HG03469 (cell line): ENCODE measurements around the gene RNASE7.

Source experiments
- ATAC-seq: cut with Tn5 transposase; IDR thresholded peaks from one replicate; pipeline ENCODE4 v1.9.1; 2021; ENCODE audit warnings: mild to moderate bottlenecking, moderate library complexity, moderate number of reproducible peaks; ENCODE audit not compliant: unreplicated experiment

RNASE7 gene

DNA sequence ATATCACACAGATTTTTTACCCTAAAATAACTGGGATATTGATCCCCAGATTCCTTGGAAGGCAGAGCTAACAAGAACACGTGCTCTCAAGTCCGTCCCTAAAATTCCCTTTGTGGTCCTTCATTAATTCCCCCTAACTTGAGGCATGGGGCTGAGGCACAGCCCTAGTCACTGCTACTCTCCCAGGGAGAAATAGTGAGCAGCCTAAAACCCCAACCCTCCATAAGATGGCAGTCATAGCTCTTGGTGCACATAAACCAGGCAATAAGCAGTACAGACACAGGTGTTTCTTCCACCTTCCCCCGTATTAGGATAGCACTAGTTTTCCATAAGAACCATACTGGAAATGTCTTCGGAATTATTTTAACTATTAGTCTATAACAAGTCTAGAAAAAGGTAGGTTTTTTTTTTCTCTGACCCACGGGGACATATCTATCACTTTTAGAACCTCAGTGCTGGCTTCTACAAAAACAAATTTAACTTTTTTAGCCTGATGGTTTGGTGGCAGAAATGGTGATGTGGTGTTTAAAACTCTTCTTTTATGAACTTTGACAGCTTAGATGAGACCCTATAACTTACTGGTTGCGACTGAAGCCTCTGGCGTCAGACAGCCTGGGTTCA is 24.8 kb downstream of the RNASE7 start:
- ATAC-seq, result no peak

DNA sequence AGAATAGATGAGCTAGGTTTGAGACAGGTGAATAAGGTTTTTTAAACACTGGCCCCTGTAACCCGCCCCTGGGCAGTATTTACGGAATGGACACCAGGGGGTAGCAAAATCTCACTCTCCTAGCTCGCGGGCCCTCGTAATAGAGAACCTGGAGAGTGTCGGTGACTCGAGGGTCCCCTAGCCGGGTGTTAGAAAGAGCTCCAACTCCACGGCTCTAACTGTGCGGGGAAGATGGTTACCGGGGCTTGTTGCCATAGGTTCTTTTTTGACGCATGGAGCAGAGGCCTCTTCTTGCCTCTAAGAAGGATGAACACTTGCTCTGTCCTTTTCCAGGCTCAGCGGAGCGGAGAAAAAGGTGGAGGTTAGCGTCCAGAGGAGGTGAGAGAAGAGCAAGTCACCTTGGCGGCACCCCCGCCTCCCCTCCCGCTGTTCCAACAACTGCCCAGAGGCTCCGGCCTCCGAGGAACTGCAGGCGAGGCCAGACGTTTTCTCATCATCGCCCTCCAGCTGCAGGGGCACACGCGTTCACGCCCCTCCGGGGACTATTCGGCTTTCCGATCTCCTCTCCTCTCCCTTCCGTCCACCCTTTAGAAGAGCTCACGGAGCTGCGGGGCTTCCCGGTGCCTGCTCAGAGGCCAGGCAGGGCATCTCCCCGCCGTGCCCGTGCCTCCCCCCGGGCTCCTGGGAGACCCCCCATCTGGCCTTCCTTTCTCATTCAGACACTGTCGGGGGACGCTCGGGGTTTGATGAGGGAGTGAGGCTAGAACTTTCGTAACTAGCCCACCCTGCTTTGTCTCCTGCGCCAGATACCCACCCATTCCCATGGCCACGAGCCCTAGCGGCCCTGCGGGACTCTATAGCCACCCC is 26.6 kb downstream of the RNASE7 start:
- no peak for ATAC-seq

DNA sequence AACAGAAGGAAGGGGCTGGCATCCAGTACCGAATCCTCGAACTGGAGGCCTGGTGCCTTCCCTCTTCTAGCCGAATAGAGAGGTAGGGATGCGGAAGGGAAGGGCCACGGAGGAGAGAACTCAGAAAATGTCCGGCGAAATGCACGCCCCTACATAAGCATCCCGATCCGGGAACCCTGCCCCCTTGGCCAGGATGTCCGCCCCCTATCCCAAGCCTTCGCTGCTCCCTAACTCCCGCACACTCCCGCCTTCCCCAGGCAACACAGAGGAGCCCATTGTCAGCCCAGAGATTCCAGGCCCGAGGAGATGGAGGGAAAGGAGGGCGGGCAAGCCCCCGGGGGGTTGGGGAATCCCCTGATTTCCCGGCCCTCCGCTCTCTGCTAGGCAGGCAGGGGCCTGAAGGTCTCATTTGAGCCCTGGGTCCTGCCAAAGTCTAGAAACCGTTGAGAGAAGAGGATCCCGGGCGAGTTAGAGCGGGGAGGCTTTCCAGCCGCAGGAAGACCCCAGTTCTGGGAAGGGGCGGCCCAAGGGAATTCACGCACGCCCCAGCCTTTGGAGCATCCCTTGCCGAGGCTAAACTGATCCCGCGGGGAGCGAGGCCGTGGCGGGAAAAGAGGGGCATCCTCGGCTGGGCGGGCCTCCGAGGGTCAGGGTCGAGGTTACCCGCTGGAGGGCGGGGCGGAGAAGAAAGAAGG is 27.4 kb downstream of the RNASE7 start:
- no peak for ATAC-seq

DNA sequence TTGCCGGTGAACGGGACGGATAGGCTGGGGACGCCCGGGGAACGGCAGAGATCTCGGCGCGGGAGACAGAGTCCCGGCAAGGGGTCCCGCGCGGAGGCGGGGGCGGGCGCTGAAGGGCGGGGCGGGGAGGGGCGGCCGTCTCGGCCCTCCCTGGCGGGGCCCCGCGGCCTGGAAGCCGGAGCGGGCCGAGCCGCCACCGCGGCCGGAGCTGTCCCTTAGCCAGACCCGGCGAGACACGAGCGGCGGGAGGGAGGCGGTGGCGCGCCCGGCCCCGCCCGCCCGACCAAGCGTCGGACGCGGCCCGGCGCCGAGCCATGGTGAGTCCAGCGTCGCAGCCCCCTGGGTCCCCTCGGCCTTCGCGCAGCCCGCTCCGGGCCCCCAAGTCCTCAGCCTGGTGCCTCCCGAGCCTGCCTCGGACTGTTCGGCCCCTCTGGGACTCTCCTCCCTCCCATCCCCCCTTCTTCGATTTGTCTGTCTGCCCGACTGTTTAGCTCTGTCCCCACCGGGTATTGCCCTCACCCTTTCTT is 28.0 kb downstream of the RNASE7 start, which contains the start of gene ARHGEF40:
TSS of gene ARHGEF40 (plus strand) at position 222 of the 527 bp plus-strand sequence. CDS start at position 315, 93 bp downstream.
- no peak for ATAC-seq

DNA sequence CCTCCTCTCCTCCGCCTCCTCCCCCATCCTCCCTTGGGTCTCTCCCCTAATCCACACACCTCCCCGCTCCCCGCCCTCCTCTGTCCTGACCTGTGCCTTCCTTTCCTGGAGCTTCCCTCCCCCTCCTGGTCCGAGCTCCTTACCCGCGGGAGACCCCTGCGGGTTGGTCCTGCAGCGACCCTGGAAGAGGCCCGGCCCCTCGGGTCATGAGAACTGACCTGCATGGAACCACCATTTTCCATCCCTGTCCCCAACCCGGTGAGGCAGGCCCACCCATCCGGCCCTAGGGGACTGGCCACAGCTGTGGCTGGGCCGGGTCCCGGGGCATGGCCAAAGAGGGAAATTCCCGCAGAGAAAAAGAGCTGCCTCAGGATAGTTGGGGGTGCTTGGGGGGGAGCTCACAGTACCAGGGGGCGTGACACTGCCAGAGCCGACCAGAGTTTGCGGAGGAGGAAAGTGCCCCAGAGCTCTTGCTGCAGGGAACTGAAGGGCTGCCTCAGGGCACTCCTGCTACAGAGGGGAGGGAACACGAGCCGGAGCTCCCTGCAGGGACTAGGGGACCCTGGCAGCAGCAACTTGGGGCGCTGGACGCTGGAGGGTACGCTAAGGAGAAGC is 28.6 kb downstream of the RNASE7 start:
- ATAC-seq, result no peak

DNA sequence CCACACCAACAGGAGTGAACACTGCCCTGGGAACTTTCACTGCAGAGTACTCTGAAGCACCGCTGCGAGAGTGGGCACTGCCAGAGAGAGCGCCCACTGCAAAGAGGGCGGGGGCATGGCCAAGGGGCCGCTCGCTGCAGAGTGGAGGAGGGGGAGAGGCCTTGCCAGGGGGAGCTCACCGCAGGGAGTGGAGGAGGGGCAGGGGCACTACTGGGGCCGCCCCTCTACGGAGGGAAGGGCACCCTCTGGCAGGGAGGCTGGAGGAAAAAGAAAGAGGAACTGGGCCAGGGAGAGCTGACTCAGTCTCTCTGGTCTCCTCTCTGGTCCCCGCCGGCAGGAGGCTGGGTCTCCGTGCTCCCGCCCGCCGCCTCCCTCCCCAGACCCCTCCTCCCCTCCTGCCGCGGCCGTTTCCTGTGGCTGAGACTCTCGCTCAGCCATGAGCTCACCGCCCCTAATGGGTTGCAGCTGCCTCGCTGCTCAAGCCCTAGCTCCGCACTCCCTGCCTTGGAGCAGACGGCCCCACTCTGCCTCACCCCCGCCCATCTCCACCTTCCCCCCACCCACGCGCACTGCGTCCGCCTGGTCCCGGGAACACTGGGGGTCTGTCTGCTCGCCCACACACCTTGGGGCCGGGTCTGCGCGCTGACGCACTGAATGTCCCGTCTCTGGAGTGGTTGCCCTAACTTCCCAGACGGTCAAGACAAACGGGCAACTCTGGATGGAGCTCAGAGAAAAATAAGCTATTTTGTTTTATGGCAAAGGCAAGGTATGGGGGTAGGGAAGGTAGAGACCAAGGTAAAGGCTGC is 29.3 kb downstream of the RNASE7 start:
- ATAC-seq, result peak; percentile 62

DNA sequence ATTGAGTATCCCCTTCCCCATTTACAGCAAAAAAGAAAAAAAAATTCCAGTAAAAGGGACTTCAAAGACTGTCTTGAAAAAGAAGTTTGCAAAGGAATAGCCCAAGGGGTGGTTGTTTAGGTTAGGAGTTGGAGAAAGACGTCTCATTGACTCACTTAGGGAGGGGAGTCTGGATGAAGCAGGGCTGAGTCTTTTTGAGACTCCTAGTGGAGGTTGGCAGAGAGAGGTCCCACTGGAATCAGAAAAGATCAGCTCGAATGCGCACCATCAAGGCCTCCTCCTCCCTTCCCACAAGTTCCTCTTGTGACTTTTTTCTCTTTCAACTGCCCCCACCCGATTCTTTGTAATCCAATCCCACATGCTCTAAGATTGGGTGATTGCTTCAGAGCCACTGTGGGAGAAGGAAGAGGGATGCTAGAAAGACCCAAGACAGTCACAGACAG is 29.9 kb downstream of the RNASE7 start:
- ATAC-seq, result no peak

DNA sequence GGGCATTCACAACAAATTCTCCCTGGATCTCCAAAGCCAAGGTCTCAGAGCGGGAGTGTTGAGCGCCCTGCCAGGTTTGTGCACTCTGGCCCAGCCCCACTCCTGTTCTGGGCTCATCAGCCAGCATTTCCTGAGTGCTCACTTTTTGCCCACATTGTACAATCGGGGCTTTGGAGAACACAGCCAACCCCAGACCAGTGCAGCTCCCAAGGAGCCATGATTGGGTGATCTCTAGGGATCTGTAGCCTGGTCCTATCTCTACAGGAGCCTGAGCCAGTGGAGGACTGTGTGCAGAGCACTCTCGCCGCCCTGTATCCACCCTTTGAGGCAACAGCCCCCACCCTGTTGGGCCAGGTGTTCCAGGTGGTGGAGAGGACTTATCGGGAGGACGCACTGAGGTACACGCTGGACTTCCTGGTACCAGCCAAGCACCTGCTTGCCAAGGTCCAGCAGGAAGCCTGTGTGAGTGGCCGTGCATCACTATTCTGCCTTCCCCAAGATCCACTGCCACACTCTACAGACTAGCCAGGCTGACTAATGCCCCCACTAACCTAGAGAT is 30.7 kb downstream of the RNASE7 start:
- ATAC-seq, result no peak

DNA sequence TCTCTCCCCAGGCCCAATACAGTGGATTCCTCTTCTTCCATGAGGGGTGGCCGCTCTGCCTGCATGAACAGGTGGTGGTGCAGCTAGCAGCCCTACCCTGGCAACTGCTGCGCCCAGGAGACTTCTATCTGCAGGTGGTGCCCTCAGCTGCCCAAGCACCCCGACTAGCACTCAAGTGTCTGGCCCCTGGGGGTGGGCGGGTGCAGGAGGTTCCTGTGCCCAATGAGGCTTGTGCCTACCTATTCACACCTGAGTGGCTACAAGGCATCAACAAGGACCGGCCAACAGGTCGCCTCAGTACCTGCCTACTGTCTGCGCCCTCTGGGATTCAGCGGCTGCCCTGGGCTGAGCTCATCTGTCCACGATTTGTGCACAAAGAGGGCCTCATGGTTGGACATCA is 31.8 kb downstream of the RNASE7 start:
- ATAC-seq, result no peak

DNA sequence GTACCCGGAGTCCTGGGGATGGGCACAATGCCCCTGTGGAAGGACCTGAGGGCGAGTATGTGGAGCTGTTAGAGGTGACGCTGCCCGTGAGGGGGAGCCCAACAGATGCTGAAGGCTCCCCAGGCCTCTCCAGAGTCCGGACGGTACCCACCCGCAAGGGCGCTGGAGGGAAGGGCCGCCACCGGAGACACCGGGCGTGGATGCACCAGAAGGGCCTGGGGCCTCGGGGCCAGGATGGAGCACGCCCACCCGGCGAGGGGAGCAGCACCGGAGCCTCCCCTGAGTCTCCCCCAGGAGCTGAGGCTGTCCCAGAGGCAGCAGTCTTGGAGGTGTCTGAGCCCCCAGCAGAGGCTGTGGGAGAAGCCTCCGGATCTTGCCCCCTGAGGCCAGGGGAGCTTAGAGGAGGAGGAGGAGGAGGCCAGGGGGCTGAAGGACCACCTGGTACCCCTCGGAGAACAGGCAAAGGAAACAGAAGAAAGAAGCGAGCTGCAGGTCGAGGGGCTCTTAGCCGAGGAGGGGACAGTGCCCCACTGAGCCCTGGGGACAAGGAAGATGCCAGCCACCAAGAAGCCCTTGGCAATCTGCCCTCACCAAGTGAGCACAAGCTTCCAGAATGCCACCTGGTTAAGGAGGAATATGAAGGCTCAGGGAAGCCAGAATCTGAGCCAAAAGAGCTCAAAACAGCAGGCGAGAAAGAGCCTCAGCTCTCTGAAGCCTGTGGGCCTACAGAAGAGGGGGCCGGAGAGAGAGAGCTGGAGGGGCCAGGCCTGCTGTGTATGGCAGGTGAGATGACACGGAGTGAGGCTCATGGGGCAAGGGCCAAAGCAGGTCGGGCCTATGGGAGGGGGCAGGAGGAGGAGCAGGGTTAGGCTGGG is 32.5 kb downstream of the RNASE7 start:
- no peak for ATAC-seq

DNA sequence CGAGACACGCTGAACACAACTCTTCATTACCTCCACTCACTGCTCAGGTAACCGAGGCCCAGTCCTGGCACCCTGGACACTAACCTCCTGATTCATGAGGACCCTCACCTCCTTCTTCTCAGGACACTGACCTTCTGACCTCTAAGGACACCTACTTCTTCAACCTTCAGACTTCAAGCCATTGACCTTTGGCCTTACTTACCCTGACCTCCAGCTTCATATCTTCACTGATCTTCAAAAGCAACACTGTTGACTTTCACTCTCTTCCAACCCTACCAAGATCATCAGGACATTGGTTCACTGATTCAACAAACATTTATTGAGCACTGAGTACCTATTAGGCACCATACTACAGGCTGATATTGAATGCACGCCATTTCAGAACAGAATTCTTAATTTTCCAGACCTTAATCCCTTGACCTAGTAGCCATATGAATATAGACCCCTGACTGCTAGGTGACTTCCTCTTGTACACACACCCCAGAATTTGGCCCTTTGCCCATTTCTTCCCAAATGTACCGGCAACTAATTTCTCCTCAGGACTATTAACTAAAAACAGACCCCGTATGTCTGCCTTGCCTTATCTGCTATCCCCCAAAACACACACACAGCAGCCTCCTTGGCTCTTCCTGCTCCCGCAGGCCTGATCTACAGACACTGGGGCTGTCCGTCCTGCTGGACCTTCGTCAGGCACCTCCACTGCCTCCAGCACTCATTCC is 33.7 kb downstream of the RNASE7 start:
- no peak for ATAC-seq

DNA sequence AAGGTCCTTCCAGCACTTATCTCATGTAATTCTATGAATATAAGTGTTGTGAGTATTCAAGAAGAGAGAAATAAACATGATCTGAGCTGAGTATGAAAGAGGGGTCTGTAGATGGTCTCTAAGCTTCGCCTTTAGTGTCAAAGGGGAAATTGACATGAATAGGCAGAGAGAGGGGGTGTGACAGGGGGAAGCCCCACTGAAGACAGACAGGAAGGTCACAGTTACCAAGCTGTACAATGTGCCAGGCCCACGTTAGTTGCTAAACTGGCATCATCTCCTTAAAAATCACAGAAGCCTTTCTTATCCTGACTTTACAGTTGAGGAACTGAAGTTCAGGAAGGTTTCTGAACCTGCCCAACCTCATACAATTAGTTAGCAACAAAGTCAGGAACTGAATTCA is 35.5 kb downstream of the RNASE7 start:
- no peak for ATAC-seq

DNA sequence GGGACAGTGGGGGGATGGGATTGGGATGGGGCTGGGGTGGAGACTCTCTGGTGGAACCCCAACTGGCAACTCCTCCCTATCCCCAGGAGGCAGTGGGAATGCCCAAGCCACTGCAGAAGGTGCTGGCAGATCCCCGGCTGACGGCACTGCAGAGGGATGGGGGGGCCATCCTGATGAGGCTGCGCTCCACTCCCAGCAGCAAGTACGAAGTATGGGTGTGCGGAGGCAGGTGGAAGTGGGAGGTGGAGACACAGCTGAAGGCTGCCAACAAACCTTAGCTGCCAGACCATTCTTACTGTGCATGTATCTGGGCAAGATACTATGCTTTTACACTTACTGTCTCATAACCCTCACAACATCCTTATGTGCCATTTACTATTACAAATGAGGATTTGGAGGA is 36.1 kb downstream of the RNASE7 start:
- ATAC-seq, result no peak

DNA sequence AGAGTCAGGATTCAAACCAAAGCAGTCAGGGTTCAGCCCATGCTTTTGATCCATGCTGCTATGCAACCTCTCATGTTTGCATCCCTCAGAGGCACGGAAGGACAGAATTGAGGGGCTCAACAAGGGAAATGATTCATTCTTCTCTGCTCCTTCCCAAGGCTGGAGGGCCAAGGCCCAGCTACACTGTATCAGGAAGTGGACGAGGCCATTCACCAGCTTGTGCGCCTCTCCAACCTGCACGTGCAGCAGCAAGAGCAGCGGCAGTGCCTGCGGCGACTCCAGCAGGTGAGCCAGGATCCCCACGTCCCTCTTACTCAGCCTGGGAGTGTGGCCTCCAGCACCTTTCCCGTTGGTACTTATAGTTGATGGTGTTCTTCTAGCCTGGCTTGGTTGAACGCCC is 36.6 kb downstream of the RNASE7 start:
- ATAC-seq, result no peak

DNA sequence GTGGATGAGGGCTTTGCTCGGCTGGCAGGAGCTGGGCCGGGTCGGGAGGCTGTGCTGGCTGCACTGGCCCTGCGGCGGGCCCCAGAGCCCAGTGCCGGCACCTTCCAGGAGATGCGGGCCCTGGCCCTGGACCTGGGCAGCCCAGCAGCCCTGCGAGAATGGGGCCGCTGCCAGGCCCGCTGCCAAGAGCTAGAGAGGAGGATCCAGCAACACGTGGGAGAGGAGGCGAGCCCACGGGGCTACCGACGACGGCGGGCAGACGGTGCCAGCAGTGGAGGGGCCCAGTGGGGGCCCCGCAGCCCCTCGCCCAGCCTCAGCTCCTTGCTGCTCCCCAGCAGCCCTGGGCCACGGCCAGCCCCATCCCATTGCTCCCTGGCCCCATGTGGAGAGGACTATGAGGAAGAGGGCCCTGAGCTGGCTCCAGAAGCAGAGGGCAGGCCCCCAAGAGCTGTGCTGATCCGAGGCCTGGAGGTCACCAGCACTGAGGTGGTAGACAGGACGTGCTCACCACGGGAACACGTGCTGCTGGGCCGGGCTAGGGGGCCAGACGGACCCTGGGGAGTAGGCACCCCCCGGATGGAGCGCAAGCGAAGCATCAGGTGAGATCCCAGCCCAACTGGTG is 39.5 kb downstream of the RNASE7 start:
- no peak for ATAC-seq

DNA sequence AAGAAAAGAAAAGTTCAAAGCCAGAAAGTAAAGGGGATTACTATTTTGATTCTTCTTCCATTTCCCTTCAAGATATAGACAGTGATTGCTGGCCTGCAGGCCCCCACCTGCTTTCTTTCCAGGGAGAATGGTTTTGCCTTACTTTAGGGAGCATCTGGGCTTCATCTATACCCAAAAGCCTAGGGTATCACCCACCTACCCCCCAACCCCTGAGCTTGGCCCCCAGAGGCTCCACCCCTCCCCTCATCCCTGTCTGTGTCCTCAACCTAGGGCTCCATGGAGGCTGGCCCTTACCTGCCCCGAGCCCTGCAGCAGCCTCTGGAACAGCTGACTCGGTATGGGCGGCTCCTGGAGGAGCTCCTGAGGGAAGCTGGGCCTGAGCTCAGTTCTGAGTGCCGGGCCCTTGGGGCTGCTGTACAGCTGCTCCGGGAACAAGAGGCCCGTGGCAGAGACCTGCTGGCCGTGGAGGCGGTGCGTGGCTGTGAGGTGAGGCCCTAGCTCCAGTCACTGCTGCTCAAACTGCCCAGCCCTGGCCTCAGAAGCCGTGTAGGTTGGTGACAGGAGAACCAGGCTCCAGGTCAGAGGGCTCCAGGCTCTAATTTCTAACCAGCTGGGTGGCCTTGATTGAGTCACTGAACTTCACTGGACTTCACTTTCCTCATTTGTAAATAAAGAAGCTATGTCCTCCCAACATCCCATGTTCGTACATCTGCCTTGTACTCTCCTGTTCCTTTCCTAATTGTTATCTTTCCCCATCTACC is 41.6 kb downstream of the RNASE7 start:
- ATAC-seq, result no peak

DNA sequence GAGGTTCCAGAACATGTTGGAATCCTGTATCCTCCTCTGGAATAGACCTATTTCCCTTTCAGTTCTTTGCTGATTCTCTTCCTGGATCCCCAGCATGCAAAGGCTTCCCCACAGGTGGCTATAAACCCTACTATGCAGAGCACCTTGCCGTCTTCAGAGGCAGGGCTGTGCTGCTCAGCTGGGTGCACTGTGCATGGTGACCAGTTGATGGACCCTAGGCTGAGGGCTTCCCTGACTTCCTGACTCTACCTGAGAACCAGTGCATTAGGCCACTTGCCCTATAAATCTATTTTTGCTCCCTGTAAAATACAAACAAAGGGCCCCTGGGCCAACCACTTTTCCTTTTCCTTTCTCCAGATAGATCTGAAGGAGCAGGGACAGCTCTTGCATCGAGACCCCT is 42.2 kb downstream of the RNASE7 start:
- ATAC-seq, result no peak
